IPS-NIHi7 (cell line): ENCODE data around the gene RBMS1.

Experiments used
- DNase-seq: peaks from one replicate; pipeline ENCODE4 v3.0.0; 2012; ENCODE audit warnings: mixed read lengths; ENCODE audit errors: extremely low spot score

The RBMS1 gene

GRCh38 chr2:160224060-160224459 is 269.5 kb downstream of the RBMS1 start:
- no peak for DNase-seq

DNA sequence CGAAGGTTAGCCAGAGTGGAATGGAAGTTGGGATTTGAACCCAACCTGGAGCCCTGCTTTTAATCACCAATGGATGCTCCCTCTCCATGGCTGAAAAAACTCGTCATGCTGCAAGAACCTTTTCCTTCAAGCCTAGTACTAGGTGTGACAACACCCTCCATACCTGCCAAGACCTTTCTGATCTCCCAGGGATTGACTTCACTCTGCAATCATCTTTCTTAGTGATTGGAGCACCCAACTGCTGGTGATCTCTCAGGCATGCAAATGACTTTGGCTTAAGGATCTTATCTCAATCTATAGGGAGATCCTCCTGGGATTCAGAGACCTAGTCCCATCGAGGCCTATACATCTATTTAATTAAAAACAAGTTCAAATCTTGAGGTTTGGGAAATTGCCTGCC is 270.0 kb downstream of the RBMS1 start:
- DNase-seq: no peak

GRCh38 chr2:160222546-160223283 is 270.9 kb downstream of the RBMS1 start:
- DNase-seq: no peak
